ENCODE measurements around the gene C16orf96. TPM values are rescaled to one million over a fixed set of nuclear protein-coding genes. Genes with fewer than 3 reads are reported as not detected.

Gene C16orf96
- total and polyA plus RNA-seq, 2 of the 8 experiments (the other 6 are each of a cell fraction or from before 2014, with no cell fraction given): 1.0 to 1.3 TPM

DNA sequence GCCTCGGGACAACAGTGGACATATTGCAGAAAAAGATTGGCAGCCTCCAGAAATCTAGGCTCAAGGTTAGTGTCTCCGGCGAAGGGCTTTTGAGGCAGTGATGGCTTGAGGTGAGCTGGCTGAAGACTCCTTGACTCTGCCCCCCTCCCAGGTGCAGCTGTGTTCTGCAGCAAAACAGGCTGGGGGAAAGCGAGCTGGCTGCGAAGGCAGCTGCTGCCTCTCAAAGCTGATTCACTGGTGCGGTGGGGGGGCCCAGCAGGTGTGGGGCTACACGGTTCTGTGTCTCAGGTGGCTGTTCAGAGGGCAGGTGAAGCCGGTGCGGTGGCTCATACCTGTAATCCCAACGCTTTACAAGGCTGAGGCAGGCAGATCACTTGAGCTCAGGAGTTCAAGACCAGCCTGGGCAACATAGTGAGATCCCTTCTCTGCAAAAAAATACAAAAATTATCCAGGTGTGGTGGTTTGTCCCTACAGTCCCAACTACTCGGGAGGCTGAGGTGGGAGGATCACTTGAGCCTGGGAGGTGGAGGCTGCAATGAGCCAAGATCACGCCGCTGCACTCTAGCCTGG, 22.9 kb downstream of the C16orf96 start:
- H4K91ac ChIP-seq (replicated peaks; ENCODE audit: insufficient read length, low read length): no peak overlapping the region
- FAIRE-seq (no peak), DNase-seq (ENCODE audit: low read depth in 1 of 2, low spot score in 2 of 2) (no peak)
- no peaks in the 10 kb centered on the region for H3K27me3 ChIP-seq (replicated peaks in 1 of 4; ENCODE audit: control insufficient read depth in 3 of 4, extremely low read depth in 1 of 4, insufficient read depth in 3 of 4, low read length in 3 of 4)
- no peaks in the 10 kb centered on the region for H3K36me3 ChIP-seq (ENCODE audit: control insufficient read depth in 2 of 4, insufficient read depth in 4 of 4, low read length in 3 of 4)
- H3K18ac ChIP-seq (ENCODE audit: extremely low read depth, low read length): no peak overlapping the region
- H4K20me1 ChIP-seq (replicated peaks in 1 of 2; ENCODE audit: control insufficient read depth in 1 of 2, insufficient read depth in 2 of 2, low read length in 2 of 2): peaks cover 0 to 2% of the 10 kb centered on the region in 2 experiments
- no peak overlapping the region for H3K14ac ChIP-seq (ENCODE audit: insufficient read length)
- H2AFZ ChIP-seq (ENCODE audit: low read length): no peak overlapping the region
- H3K23ac ChIP-seq (ENCODE audit: insufficient read length): no peak overlapping the region
- no peak overlapping the region for H2BK5ac ChIP-seq (ENCODE audit: low read depth, low read length)
- H3K4me3 ChIP-seq (ENCODE audit: extremely low read depth in 1 of 4, insufficient read depth in 2 of 4, low read depth in 3 of 4, low read length in 4 of 4): no peak overlapping the region
- no peak overlapping the region for H2BK12ac ChIP-seq (ENCODE audit: low read depth, low read length)
- CTCF ChIA-PET (ENCODE audit: partially characterized antibody): interaction anchor here (0.7 to 2.2 kb wide), 13 partner anchors 20 to 108 kb away, joined by 3 to 15 read pairs (median 4); no protein-coding TSS in a partner anchor
- no peak overlapping the region for H3K4me2 ChIP-seq (ENCODE audit: insufficient read depth in 1 of 2, low read depth in 2 of 2, low read length in 2 of 2)
- H3K27ac ChIP-seq (ENCODE audit: low read depth, low read length): no peak overlapping the region
- H3K9ac ChIP-seq (replicated peaks in 1 of 4; ENCODE audit: extremely low read depth in 1 of 4, low read depth in 3 of 4, low read length in 3 of 4): no peak overlapping the region
- 97% methylated on average over 11 of the region's 13 CpGs; no CpG with 5 or more reads in 1 of the 2 experiments for WGBS, 2 experiments (ENCODE audit: extremely low coverage in 1 of 2, insufficient coverage in 1 of 2, insufficient read length in 1 of 2, insufficient replicate concordance in 2 of 2, low coverage in 1 of 2, low lambda C conversion rate in 2 of 2, missing lambda C conversion rate in 1 of 2)
- no peaks in the 10 kb centered on the region for H3K9me3 ChIP-seq (ENCODE audit: insufficient read depth in 2 of 2, low read depth in 1 of 2, low read length in 1 of 2)
- no peaks in the 10 kb centered on the region for H3K79me2 ChIP-seq (ENCODE audit: control insufficient read depth in 1 of 2, insufficient read depth in 2 of 2, low read length in 2 of 2)
- H3K56ac ChIP-seq (replicated peaks; ENCODE audit: insufficient read length, low read depth, low read length): no peak overlapping the region
- no peak overlapping the region for H2BK120ac ChIP-seq (replicated peaks; ENCODE audit: low read depth, low read length)
- no peak overlapping the region for H2BK15ac ChIP-seq (ENCODE audit: low read length)
- POLR2A ChIA-PET (ENCODE audit: partially characterized antibody): interaction anchor here (0.7 to 2.4 kb wide), 2 partner anchors 13 to 44 kb away, joined by 3 to 7 read pairs; no protein-coding TSS in a partner anchor
- H3K23me2 ChIP-seq (ENCODE audit: low read depth, low read length): no peaks in the 10 kb centered on the region
- H3K4me1 ChIP-seq (replicated peaks in 1 of 4; ENCODE audit: control insufficient read depth in 3 of 4, insufficient read depth in 4 of 4, low read length in 3 of 4): peaks cover 0 to 2% (median 0%) of the 10 kb centered on the region in 4 experiments; a peak in 1 of 7 replicates
- H2BK20ac ChIP-seq (ENCODE audit: low read length): no peak overlapping the region
- no peak overlapping the region for H2AK5ac ChIP-seq (ENCODE audit: low read depth, low read length)
- no peaks in the 10 kb centered on the region for H3K79me1 ChIP-seq (ENCODE audit: low read depth, low read length)
- H4K8ac ChIP-seq (ENCODE audit: extremely low read depth, insufficient read depth, low read length): no peak overlapping the region; the same call in 1 of the 2 replicates
- no peak overlapping the region for H4K5ac ChIP-seq (ENCODE audit: insufficient read length, low read depth, low read length)
- no peak overlapping the region for H3K4ac ChIP-seq (replicated peaks; ENCODE audit: insufficient read length, low read depth, low read length)
- TF ChIP-seq, protein P1, sequence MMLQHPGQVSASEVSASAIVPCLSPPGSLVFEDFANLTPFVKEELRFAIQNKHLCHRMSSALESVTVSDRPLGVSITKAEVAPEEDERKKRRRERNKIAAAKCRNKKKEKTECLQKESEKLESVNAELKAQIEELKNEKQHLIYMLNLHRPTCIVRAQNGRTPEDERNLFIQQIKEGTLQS (IDR thresholded peaks at IDR 0.05; ENCODE audit: insufficient read depth, low read depth, low read length): no peak
- TF ChIP-seq CTBP2 (IDR thresholded peaks at IDR 0.05; ENCODE audit: borderline replicate concordance, insufficient read depth, insufficient read length, low read length) (no peak), ASH2L (IDR thresholded peaks at IDR 0.05; ENCODE audit: low read length) (no peak), PHF8 (conservative IDR thresholded peaks at IDR 0.05; ENCODE audit: low read depth, low read length) (no peak), CHD1 (IDR thresholded peaks at IDR 0.05; ENCODE audit: low read depth, low read length) (no peak), KDM1A (IDR thresholded peaks at IDR 0.05; ENCODE audit: borderline replicate concordance, low read length) (no peak)
- TF ChIP-seq, protein P2, sequence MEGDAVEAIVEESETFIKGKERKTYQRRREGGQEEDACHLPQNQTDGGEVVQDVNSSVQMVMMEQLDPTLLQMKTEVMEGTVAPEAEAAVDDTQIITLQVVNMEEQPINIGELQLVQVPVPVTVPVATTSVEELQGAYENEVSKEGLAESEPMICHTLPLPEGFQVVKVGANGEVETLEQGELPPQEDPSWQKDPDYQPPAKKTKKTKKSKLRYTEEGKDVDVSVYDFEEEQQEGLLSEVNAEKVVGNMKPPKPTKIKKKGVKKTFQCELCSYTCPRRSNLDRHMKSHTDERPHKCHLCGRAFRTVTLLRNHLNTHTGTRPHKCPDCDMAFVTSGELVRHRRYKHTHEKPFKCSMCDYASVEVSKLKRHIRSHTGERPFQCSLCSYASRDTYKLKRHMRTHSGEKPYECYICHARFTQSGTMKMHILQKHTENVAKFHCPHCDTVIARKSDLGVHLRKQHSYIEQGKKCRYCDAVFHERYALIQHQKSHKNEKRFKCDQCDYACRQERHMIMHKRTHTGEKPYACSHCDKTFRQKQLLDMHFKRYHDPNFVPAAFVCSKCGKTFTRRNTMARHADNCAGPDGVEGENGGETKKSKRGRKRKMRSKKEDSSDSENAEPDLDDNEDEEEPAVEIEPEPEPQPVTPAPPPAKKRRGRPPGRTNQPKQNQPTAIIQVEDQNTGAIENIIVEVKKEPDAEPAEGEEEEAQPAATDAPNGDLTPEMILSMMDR (IDR thresholded peaks at IDR 0.05; ENCODE audit: control extremely low read depth in 1 of 3, insufficient read depth in 1 of 3, low read depth in 1 of 3, low read length in 3 of 3): no peak
- TF ChIP-seq, protein P3, sequence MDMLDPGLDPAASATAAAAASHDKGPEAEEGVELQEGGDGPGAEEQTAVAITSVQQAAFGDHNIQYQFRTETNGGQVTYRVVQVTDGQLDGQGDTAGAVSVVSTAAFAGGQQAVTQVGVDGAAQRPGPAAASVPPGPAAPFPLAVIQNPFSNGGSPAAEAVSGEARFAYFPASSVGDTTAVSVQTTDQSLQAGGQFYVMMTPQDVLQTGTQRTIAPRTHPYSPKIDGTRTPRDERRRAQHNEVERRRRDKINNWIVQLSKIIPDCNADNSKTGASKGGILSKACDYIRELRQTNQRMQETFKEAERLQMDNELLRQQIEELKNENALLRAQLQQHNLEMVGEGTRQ (IDR thresholded peaks at IDR 0.05; ENCODE audit: low read length): no peak

Measured in H1 (cell line).